OCI-LY1 (cell line): ENCODE data around the gene PRUNE2.

Experiments used
- EZH2 ChIP-seq: fragments of 200-600 bp; sonication (generic), shearing (Covaris generic); IDR thresholded peaks from 2 replicates; pipeline ENCODE4 v1.8.0; 2017; ENCODE audit warnings: borderline replicate concordance, mixed run types, mild to moderate bottlenecking, antibody characterized with exemption, low read length, moderate library complexity, mixed read lengths
- TF ChIP-seq, protein P1 (sequence below): fragments of 200-600 bp; sonication (generic), shearing (Covaris generic); IDR thresholded peaks from 2 replicates; pipeline ENCODE4 v1.5.1; 2017; ENCODE audit warnings: mild to moderate bottlenecking, antibody characterized with exemption, low read length, moderate library complexity, mixed read lengths

DNA sequence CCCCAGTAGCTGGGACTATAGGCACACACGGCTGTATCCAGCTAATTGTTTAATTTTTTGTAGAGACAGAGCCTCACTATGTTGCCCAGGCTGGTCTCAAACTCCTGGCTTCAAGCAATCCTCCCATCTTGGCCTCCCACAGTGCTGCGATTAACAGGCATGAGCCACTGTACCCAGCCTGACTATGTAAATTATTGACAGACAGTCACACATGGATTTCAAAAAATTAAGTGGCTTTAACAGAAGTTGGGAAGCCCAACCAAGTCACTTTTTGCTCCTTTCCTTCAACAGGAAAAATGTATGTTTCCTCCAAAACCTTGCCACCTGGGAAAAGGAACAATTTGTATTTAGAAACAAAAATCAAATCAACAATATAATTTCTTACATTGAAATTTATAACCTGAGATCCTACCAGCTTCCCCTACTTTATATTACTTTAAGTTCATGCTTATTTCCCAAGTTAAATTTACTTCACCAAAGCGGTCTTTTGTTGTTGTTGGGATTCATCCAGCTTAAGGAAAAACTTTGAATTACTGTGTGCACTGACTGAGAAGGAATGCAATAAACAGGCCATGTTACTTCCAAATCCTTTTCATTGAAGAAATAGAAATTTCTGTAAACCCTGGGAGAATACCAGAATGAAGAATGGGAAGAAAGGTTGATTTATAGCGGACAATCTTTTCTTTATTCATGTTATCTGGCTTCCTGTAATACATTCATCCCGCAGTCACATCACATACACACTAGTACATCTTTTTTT lies 133.0 kb downstream of the PRUNE2 start:
- TF ChIP-seq, protein P1, sequence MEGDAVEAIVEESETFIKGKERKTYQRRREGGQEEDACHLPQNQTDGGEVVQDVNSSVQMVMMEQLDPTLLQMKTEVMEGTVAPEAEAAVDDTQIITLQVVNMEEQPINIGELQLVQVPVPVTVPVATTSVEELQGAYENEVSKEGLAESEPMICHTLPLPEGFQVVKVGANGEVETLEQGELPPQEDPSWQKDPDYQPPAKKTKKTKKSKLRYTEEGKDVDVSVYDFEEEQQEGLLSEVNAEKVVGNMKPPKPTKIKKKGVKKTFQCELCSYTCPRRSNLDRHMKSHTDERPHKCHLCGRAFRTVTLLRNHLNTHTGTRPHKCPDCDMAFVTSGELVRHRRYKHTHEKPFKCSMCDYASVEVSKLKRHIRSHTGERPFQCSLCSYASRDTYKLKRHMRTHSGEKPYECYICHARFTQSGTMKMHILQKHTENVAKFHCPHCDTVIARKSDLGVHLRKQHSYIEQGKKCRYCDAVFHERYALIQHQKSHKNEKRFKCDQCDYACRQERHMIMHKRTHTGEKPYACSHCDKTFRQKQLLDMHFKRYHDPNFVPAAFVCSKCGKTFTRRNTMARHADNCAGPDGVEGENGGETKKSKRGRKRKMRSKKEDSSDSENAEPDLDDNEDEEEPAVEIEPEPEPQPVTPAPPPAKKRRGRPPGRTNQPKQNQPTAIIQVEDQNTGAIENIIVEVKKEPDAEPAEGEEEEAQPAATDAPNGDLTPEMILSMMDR: no peak
- no peak for TF ChIP-seq EZH2
